IMR-90 (cell line): ENCODE results near the gene LRRN2. TPM values are rescaled to one million over a fixed set of nuclear protein-coding genes. Genes with fewer than 3 reads are reported as not detected.

Experiments
- ATAC-seq: fragments of 200-7000 bp; cut with Tn5 transposase; 2 replicates; pipeline ENCODE4 v1.9.1; 2020; ENCODE audit warnings: low read depth, mild to moderate bottlenecking, moderate library complexity
- BruUV-seq: library from RNA; stranded (reverse); fragments of 400-500 nt; replicated peaks from 2 replicates; lab custom pipeline; 2021; lab: Mats Ljungman, UMichigan
- CTCF ChIA-PET: fragments of 300-600 bp; formaldehyde crosslinking; extraction: SDS; loops from one replicate; lab custom pipeline; 2021; ENCODE audit warnings: antibody characterized with exemption; lab: Yijun Ruan, JAX
- POLR2A ChIA-PET: fragments of 300-600 bp; sonication (Branson Sonifier 250); formaldehyde crosslinking; loops from one replicate; lab custom pipeline; 2022; ENCODE audit warnings: antibody characterized with exemption; ENCODE audit not compliant: unreplicated experiment; lab: Charles Lee
- DNase-seq: peaks from one replicate; pipeline ENCODE4 v3.0.0; 2013
- H2AFZ ChIP-seq: replicated peaks from 2 replicates; pipeline ENCODE3; 2013; ENCODE audit warnings: low read length, mild to moderate bottlenecking; ENCODE audit not compliant: poor library complexity
- H2AK5ac ChIP-seq: 2 replicates; pipeline ENCODE4 v1.6.1; 2013; ENCODE audit warnings: low read depth, low read length, inconsistent platforms
- H2AK9ac ChIP-seq: replicated peaks from 2 replicates; pipeline ENCODE3; 2013; ENCODE audit warnings: mild to moderate bottlenecking, low read depth, low read length, moderate library complexity; ENCODE audit not compliant: poor library complexity
- H2BK120ac ChIP-seq: 2 replicates; pipeline ENCODE4 v1.6.1; 2013; ENCODE audit warnings: low read depth, low read length, inconsistent platforms
- H2BK15ac ChIP-seq: 3 replicates; pipeline ENCODE4 v1.6.1; 2013; ENCODE audit warnings: low read depth, low read length, inconsistent platforms
- H2BK20ac ChIP-seq: 2 replicates; pipeline ENCODE4 v1.6.1; 2013; ENCODE audit warnings: low read depth, mild to moderate bottlenecking, inconsistent platforms, low read length, moderate library complexity
- H2BK5ac ChIP-seq: 2 replicates; pipeline ENCODE4 v1.6.1; 2013; ENCODE audit warnings: mild to moderate bottlenecking, low read depth, low read length, inconsistent platforms; ENCODE audit not compliant: poor library complexity, severe bottlenecking
- H3K14ac ChIP-seq: replicated peaks from 2 replicates; pipeline ENCODE4 v1.6.1; 2013; ENCODE audit warnings: low read depth, low read length, inconsistent platforms
- H3K18ac ChIP-seq: 2 replicates; pipeline ENCODE4 v1.6.1; 2013; ENCODE audit warnings: low read depth, low read length, control low read depth
- H3K23ac ChIP-seq: 2 replicates; pipeline ENCODE4 v1.6.1; 2013; ENCODE audit warnings: low read depth, low read length, inconsistent platforms
- H3K27ac ChIP-seq: 2 replicates; pipeline ENCODE4 v1.5.1; 2013; ENCODE audit warnings: mild to moderate bottlenecking, control low read depth, low read length; ENCODE audit not compliant: insufficient read depth
- H3K27me3 ChIP-seq: 2 replicates; pipeline ENCODE4 v1.6.1; 2013; ENCODE audit warnings: low read length; ENCODE audit not compliant: control insufficient read depth, insufficient read depth
- H3K36me3 ChIP-seq: 2 replicates; pipeline ENCODE4 v1.6.1; 2013; ENCODE audit warnings: low read length, mixed read lengths; ENCODE audit not compliant: control insufficient read depth, insufficient read depth
- H3K4ac ChIP-seq: 2 replicates; pipeline ENCODE4 v1.6.1; 2013; ENCODE audit warnings: low read depth, low read length, inconsistent platforms
- H3K4me1 ChIP-seq: 2 replicates; pipeline ENCODE4 v1.6.1; 2013; ENCODE audit warnings: low read length, mixed read lengths; ENCODE audit not compliant: control insufficient read depth, insufficient read depth
- H3K4me2 ChIP-seq: 2 replicates; pipeline ENCODE4 v1.6.1; 2013; ENCODE audit warnings: low read depth, mild to moderate bottlenecking, control low read depth, low read length, moderate library complexity
- H3K4me3 ChIP-seq: 2 replicates; pipeline ENCODE4 v1.5.1; 2013; ENCODE audit warnings: low read depth, mild to moderate bottlenecking, control low read depth, low read length, moderate library complexity; ENCODE audit not compliant: insufficient read depth
- H3K56ac ChIP-seq: 2 replicates; pipeline ENCODE4 v1.6.1; 2013; ENCODE audit warnings: low read length, inconsistent platforms; ENCODE audit not compliant: insufficient read depth; ENCODE audit errors: extremely low read depth
- H3K79me1 ChIP-seq, 2 experiments: 2 replicates each; pipeline ENCODE4 v1.6.1; 2013; ENCODE audit warnings: low read length in 2 of 2, inconsistent platforms in 1 of 2, low read depth in 1 of 2
- H3K9ac ChIP-seq: 2 replicates; pipeline ENCODE4 v1.6.1; 2013; ENCODE audit warnings: low read depth, low read length, control low read depth
- H3K9me1 ChIP-seq: 2 replicates; pipeline ENCODE4 v1.6.1; 2013; ENCODE audit warnings: low read length, inconsistent platforms; ENCODE audit not compliant: insufficient read depth
- H3K9me3 ChIP-seq: 2 replicates; pipeline ENCODE4 v1.6.1; 2013; ENCODE audit warnings: low read length; ENCODE audit not compliant: control insufficient read depth, insufficient read depth
- H4K20me1 ChIP-seq: 2 replicates; pipeline ENCODE4 v1.6.1; 2013; ENCODE audit warnings: low read length, inconsistent platforms; ENCODE audit not compliant: insufficient read depth
- H4K5ac ChIP-seq: 2 replicates; pipeline ENCODE4 v1.6.1; 2013; ENCODE audit warnings: mild to moderate bottlenecking, low read depth, low read length, control low read depth
- H4K8ac ChIP-seq, 2 experiments: 2 replicates each; pipeline ENCODE4 v1.6.1; 2013; ENCODE audit warnings: low read depth in 2 of 2, low read length in 2 of 2, control low read depth in 1 of 2, inconsistent platforms in 1 of 2
- H4K91ac ChIP-seq: 2 replicates; pipeline ENCODE4 v1.6.1; 2013; ENCODE audit warnings: low read depth, low read length, inconsistent platforms; ENCODE audit not compliant: insufficient read depth
- BHLHE40 ChIP-seq: fragments of 150-350 bp; IDR thresholded peaks from 2 replicates; pipeline ENCODE4 v1.6.1; 2016; ENCODE audit warnings: mild to moderate bottlenecking, low read depth, low read length
- CEBPB ChIP-seq: IDR thresholded peaks from 2 replicates; pipeline ENCODE4 v1.6.1; 2012; ENCODE audit warnings: low read depth, low read length, improper control_type of control experiment
- CHD1 ChIP-seq: IDR thresholded peaks from 2 replicates; pipeline ENCODE4 v1.6.1; 2012; ENCODE audit warnings: low read depth, low read length, improper control_type of control experiment
- FOS ChIP-seq: fragments of 150-350 bp; IDR thresholded peaks from 2 replicates; pipeline ENCODE4 v1.6.1; 2016; ENCODE audit warnings: low read depth, low read length
- MAFK ChIP-seq: IDR thresholded peaks from 2 replicates; pipeline ENCODE4 v1.6.1; 2012; ENCODE audit warnings: low read depth, low read length, improper control_type of control experiment
- MAZ ChIP-seq: IDR thresholded peaks from 2 replicates; pipeline ENCODE4 v1.6.1; 2012; ENCODE audit warnings: low read depth, mild to moderate bottlenecking, low read length, improper control_type of control experiment, moderate library complexity, borderline replicate concordance
- MXI1 ChIP-seq: IDR thresholded peaks from 2 replicates; pipeline ENCODE4 v1.6.1; 2012; ENCODE audit warnings: low read depth, mild to moderate bottlenecking, low read length, moderate library complexity, borderline replicate concordance
- POLR2A ChIP-seq: IDR thresholded peaks from 2 replicates; pipeline ENCODE4 v1.6.1; 2012; ENCODE audit warnings: mild to moderate bottlenecking, low read depth, low read length
- RAD21 ChIP-seq: IDR thresholded peaks from 2 replicates; pipeline ENCODE4 v1.6.1; 2012; ENCODE audit warnings: low read length, improper control_type of control experiment
- RCOR1 ChIP-seq: IDR thresholded peaks from 2 replicates; pipeline ENCODE4 v1.6.1; 2012; ENCODE audit warnings: mild to moderate bottlenecking, low read length, improper control_type of control experiment; ENCODE audit not compliant: insufficient replicate concordance
- RFX5 ChIP-seq: IDR thresholded peaks from 2 replicates; pipeline ENCODE4 v1.8.0; 2012; ENCODE audit warnings: low read depth, mild to moderate bottlenecking, low read length, moderate library complexity
- SMC3 ChIP-seq: fragments of 150-350 bp; IDR thresholded peaks from 2 replicates; pipeline ENCODE4 v1.6.1; 2016; ENCODE audit warnings: low read depth, mild to moderate bottlenecking, antibody characterized with exemption, low read length, moderate library complexity
- WGBS, 2 experiments: methylation state at CpG; one replicate each; pipeline versions ENCODE4 v1.1.5 to v1.1.7; 2013; ENCODE audit warnings: missing lambda C conversion rate in 2 of 2; ENCODE audit not compliant: insufficient read length in 1 of 2; ENCODE audit errors: extremely low coverage in 2 of 2; 5-methylcytosine and 5-hydroxymethylcytosine counted together
- dilution Hi-C: fragments of 300-500 bp; cut with HindIII; formaldehyde crosslinking; loops from one replicate; pipeline ENCODE4 v1.14.3; 2018; ENCODE audit warnings: low sequenced_read_pairs; ENCODE audit not compliant: unreplicated experiment
- in situ Hi-C: fragments of 300-500 bp; cut with MboI; formaldehyde crosslinking; loops from 3 replicates; pipeline ENCODE4 v1.14.3; 2019; ENCODE audit warnings: low sequenced_read_pairs, inconsistent platforms, mixed read lengths
- intact Hi-C: fragments of 100-400 bp; cut with micrococcal nuclease; formaldehyde crosslinking; loops from 2 replicates; pipeline ENCODE4 v1.10.0; 2022
- polyA plus RNA-seq, 3 experiments: library from polyadenylated mRNA; depleted of rRNA; stranded (reverse); fragments of >200 nt; gene quantifications; 2 replicates each; pipeline ENCODE4 v1.2.3, GENCODE V29; 2012; ENCODE audit warnings: low replicate concordance in 1 of 3
- total RNA-seq: library from RNA; depleted of rRNA; stranded (reverse); fragments of >200 nt; gene quantifications from 2 replicates; pipeline ENCODE4 v1.2.3, GENCODE V29; 2012
- TF ChIP-seq, protein P1 (sequence below): conservative IDR thresholded peaks from 2 replicates; pipeline ENCODE4 v1.5.1; 2012; ENCODE audit warnings: mild to moderate bottlenecking, low read depth, low read length, improper control_type of control experiment
- TF ChIP-seq, protein P2 (sequence below): fragments of 150-350 bp; IDR thresholded peaks from 2 replicates; pipeline ENCODE4 v1.6.1; 2016; ENCODE audit warnings: low read depth, mild to moderate bottlenecking, low read length, moderate library complexity, borderline replicate concordance
- TF ChIP-seq, protein P3 (sequence below): fragments of 150-350 bp; IDR thresholded peaks from 2 replicates; pipeline ENCODE4 v1.6.1; 2017; ENCODE audit warnings: mild to moderate bottlenecking, antibody characterized with exemption, low read length, low read depth

The LRRN2 gene
- total and polyA plus RNA-seq, 2 of the 4 experiments (the other 2 are of a cell fraction) = not detected

DNA sequence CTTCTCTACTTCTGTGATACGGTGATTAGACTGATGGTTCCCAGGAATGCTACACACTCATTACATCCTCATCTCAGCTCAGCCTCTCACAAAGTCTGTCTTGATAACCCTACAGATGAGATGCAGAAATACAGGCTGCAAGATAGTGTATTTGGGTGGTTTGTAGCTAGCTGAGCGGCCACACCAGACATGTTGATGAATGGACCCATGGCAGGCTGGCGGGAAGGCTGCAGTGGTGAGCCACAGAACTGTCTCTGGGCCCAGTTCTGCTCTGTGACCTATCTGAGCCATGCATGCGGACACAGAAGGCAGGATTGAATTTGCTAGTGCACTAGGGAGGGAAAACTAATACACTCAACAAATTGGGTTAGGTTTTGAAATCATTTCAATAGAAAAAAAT, 71.9 kb downstream of the LRRN2 start:
- TF ChIP-seq, protein P1, sequence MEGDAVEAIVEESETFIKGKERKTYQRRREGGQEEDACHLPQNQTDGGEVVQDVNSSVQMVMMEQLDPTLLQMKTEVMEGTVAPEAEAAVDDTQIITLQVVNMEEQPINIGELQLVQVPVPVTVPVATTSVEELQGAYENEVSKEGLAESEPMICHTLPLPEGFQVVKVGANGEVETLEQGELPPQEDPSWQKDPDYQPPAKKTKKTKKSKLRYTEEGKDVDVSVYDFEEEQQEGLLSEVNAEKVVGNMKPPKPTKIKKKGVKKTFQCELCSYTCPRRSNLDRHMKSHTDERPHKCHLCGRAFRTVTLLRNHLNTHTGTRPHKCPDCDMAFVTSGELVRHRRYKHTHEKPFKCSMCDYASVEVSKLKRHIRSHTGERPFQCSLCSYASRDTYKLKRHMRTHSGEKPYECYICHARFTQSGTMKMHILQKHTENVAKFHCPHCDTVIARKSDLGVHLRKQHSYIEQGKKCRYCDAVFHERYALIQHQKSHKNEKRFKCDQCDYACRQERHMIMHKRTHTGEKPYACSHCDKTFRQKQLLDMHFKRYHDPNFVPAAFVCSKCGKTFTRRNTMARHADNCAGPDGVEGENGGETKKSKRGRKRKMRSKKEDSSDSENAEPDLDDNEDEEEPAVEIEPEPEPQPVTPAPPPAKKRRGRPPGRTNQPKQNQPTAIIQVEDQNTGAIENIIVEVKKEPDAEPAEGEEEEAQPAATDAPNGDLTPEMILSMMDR = no peak
- TF ChIP-seq CHD1 (no peak), RCOR1 (no peak), SMC3 (no peak), POLR2A (no peak), BHLHE40 (no peak), RFX5 (no peak), RAD21 (no peak), MAZ (no peak), CEBPB (no peak), FOS (no peak), MAFK (no peak), MXI1 (no peak)
- TF ChIP-seq, protein P2, sequence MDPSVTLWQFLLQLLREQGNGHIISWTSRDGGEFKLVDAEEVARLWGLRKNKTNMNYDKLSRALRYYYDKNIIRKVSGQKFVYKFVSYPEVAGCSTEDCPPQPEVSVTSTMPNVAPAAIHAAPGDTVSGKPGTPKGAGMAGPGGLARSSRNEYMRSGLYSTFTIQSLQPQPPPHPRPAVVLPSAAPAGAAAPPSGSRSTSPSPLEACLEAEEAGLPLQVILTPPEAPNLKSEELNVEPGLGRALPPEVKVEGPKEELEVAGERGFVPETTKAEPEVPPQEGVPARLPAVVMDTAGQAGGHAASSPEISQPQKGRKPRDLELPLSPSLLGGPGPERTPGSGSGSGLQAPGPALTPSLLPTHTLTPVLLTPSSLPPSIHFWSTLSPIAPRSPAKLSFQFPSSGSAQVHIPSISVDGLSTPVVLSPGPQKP = no peak
- TF ChIP-seq, protein P3, sequence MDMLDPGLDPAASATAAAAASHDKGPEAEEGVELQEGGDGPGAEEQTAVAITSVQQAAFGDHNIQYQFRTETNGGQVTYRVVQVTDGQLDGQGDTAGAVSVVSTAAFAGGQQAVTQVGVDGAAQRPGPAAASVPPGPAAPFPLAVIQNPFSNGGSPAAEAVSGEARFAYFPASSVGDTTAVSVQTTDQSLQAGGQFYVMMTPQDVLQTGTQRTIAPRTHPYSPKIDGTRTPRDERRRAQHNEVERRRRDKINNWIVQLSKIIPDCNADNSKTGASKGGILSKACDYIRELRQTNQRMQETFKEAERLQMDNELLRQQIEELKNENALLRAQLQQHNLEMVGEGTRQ = no peak
- Histone ChIP-seq H3K9ac (no peak overlapping the region), H3K4ac (no peak overlapping the region), H2AFZ (no peak overlapping the region), H3K4me2 (no peak overlapping the region), H3K27me3 (peaks cover 58% of the 10 kb centered on the region), H3K79me1 (no peaks in the 10 kb centered on the region), H4K5ac (no peak overlapping the region), H4K8ac (no peak overlapping the region), H3K9me1 (no peaks in the 10 kb centered on the region), H2AK9ac (no peak overlapping the region), H2AK5ac (no peak overlapping the region), H3K27ac (no peak overlapping the region), H3K4me1 (no peaks in the 10 kb centered on the region), H2BK20ac (no peak overlapping the region), H4K91ac (no peak overlapping the region), H3K9me3 (no peaks in the 10 kb centered on the region), H2BK5ac (no peak overlapping the region), H2BK120ac (no peak overlapping the region), H2BK15ac (no peak overlapping the region), H3K4me3 (no peak overlapping the region), H3K36me3 (no peaks in the 10 kb centered on the region), H4K20me1 (no peaks in the 10 kb centered on the region), H3K18ac (no peak overlapping the region), H3K14ac (no peak overlapping the region), H3K56ac (no peak overlapping the region), H3K23ac (no peak overlapping the region)
- POLR2A ChIA-PET = no interaction called here
- CTCF ChIA-PET = no interaction called here
- WGBS, 2 experiments = no CpG with 5 or more reads among the region's 4 CpGs
- dilution Hi-C loops = no loop called here
- intact Hi-C loops = no loop called here
- no TSS peak for BruUV-seq
- DNase-seq = no peak
- in situ Hi-C loops = no loop called here
- ATAC-seq = no peak
